Esophagus muscularis mucosa (tissue), 4 donors: Measurements from ENCODE around the gene DSTYK.

Source experiments
- EP300 ChIP-seq: sonication (generic); formaldehyde crosslinking; IDR thresholded peaks from one replicate; pipeline ENCODE4 v1.6.1; 2017; ENCODE audit warnings: antibody characterized with exemption
- POLR2A ChIP-seq: fragments of 450-650 bp; IDR thresholded peaks from one replicate; pipeline ENCODE4 v1.6.1; 2017; ENCODE audit warnings: antibody characterized with exemption, moderate library complexity, mild to moderate bottlenecking, low read depth
- POLR2AphosphoS5 ChIP-seq, 2 donors: sonication (generic); formaldehyde crosslinking; IDR thresholded peaks; one replicate each; pipeline ENCODE4 v1.6.1; 2017; ENCODE audit warnings: antibody characterized with exemption in 2 of 2
- TF ChIP-seq, protein P1 (sequence below), 3 experiments: fragments of 200-600 bp in 2 of 3; fragments of 450-650 bp in 1 of 3; sonication (generic) in 2 of 3; IDR thresholded peaks; one replicate each; pipeline ENCODE4 v1.5.1; 2017 to 2019; ENCODE audit warnings: antibody characterized with exemption in 3 of 3, mild to moderate bottlenecking in 2 of 3, moderate library complexity in 1 of 3

DNA sequence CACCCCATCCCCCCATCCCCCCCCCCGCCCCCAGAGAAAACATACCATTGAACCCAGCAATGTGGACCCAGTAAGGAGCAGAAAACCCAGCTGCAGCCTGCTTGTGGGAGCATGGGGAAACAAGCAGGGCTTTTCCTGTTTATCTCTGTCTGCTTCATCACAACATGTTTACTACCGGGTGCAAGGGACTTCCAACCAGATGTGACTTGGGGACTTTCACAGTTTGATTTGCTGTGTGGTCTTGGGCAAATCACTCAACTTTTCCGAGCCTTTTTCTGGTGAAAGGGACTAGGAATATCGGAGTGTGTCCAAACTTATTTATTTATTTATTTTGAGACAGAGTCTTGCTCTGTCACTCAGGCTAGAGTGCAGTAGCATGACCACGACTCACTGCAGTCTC is 19.5 kb upstream of the DSTYK start:
- TF ChIP-seq, protein P1, sequence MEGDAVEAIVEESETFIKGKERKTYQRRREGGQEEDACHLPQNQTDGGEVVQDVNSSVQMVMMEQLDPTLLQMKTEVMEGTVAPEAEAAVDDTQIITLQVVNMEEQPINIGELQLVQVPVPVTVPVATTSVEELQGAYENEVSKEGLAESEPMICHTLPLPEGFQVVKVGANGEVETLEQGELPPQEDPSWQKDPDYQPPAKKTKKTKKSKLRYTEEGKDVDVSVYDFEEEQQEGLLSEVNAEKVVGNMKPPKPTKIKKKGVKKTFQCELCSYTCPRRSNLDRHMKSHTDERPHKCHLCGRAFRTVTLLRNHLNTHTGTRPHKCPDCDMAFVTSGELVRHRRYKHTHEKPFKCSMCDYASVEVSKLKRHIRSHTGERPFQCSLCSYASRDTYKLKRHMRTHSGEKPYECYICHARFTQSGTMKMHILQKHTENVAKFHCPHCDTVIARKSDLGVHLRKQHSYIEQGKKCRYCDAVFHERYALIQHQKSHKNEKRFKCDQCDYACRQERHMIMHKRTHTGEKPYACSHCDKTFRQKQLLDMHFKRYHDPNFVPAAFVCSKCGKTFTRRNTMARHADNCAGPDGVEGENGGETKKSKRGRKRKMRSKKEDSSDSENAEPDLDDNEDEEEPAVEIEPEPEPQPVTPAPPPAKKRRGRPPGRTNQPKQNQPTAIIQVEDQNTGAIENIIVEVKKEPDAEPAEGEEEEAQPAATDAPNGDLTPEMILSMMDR (IDR thresholded peaks at IDR 0.05), result no peak
- TF ChIP-seq POLR2A (no peak), EP300 (no peak), POLR2AphosphoS5 (IDR thresholded peaks at IDR 0.05) (no peak)
